HEK293 (cell line): ENCODE data around the gene SUPV3L1.

Source experiments
- CTCF ChIA-PET: fragments of 350-600 bp; formaldehyde crosslinking; extraction: SDS; loops from one replicate; lab custom pipeline; 2021; ENCODE audit warnings: antibody characterized with exemption; lab: Yijun Ruan, JAX
- POLR2A ChIA-PET: fragments of 300-600 bp; formaldehyde crosslinking; extraction: SDS; loops from one replicate; lab custom pipeline; 2020; ENCODE audit warnings: antibody characterized with exemption, inconsistent platforms; lab: Yijun Ruan, JAX
- H3K27ac ChIP-seq: fragments of 200-500 bp; sonication (Bioruptor generic); 2 replicates; pipeline ENCODE4 v1.5.1; 2014; ENCODE audit warnings: low read depth, low read length, control low read depth, inconsistent platforms; ENCODE audit errors: extremely low read depth
- H3K36me3 ChIP-seq, 2 experiments: fragments of 200-500 bp in 1 of 2; sonication (Bioruptor generic) in 1 of 2; 1 replicate in 1 of 2; 2 replicates in 1 of 2; pipeline ENCODE4 v1.5.1; 2014 to 2017; ENCODE audit warnings: inconsistent platforms in 2 of 2, low read length in 2 of 2; ENCODE audit not compliant: control insufficient read depth in 2 of 2, insufficient read depth in 1 of 2
- H3K4me1 ChIP-seq: fragments of 200-500 bp; sonication (Bioruptor generic); 2 replicates; pipeline ENCODE4 v1.5.1; 2014; ENCODE audit warnings: mild to moderate bottlenecking, low read length, inconsistent platforms; ENCODE audit not compliant: control insufficient read depth, insufficient read depth
- H3K4me3 ChIP-seq: 2 replicates; pipeline ENCODE4 v1.5.1; 2011; ENCODE audit warnings: low read depth, mild to moderate bottlenecking, control low read depth, low read length, moderate library complexity
- H3K9me3 ChIP-seq: fragments of 200-500 bp; sonication (Bioruptor generic); 2 replicates; pipeline ENCODE4 v1.5.1; 2014; ENCODE audit warnings: low read depth, low read length, inconsistent platforms; ENCODE audit not compliant: control insufficient read depth, insufficient read depth
- BCL11B ChIP-seq: fragments of 450-650 bp; formaldehyde crosslinking; IDR thresholded peaks from 2 replicates; pipeline ENCODE4 v1.5.1; 2016; ENCODE audit warnings: low read depth, missing biosample characterization, missing genetic modification characterization
- TCF7L2 ChIP-seq: IDR thresholded peaks from 2 replicates; pipeline ENCODE4 v1.6.1; 2011; ENCODE audit warnings: low read depth, mild to moderate bottlenecking, inconsistent platforms, low read length, moderate library complexity, borderline replicate concordance
- ZFP3 ChIP-seq: fragments of 450-650 bp; formaldehyde crosslinking; IDR thresholded peaks from 2 replicates; pipeline ENCODE4 v1.5.1; 2016; ENCODE audit warnings: low read depth, missing biosample characterization, missing genetic modification characterization
- ZFP69B ChIP-seq: fragments of 450-650 bp; formaldehyde crosslinking; IDR thresholded peaks from 2 replicates; pipeline ENCODE4 v1.5.1; 2016; ENCODE audit warnings: missing biosample characterization, missing genetic modification characterization
- ZIC2 ChIP-seq: fragments of 450-650 bp; formaldehyde crosslinking; IDR thresholded peaks from 2 replicates; pipeline ENCODE4 v1.5.1; 2016; ENCODE audit warnings: missing biosample characterization, missing genetic modification characterization
- ZNF121 ChIP-seq: fragments of 450-650 bp; formaldehyde crosslinking; IDR thresholded peaks from 2 replicates; pipeline ENCODE4 v1.5.1; 2016; ENCODE audit warnings: missing biosample characterization, missing genetic modification characterization
- ZNF354C ChIP-seq: fragments of 450-650 bp; formaldehyde crosslinking; IDR thresholded peaks from 2 replicates; pipeline ENCODE4 v1.5.1; 2016; ENCODE audit warnings: missing biosample characterization, missing genetic modification characterization, low read depth, borderline replicate concordance
- ZNF433 ChIP-seq: fragments of 450-650 bp; formaldehyde crosslinking; IDR thresholded peaks from 2 replicates; pipeline ENCODE4 v1.5.1; 2016; ENCODE audit warnings: missing biosample characterization, missing genetic modification characterization, low read depth
- ZNF514 ChIP-seq: fragments of 450-650 bp; formaldehyde crosslinking; IDR thresholded peaks from 2 replicates; pipeline ENCODE4 v1.5.1; 2016; ENCODE audit warnings: missing biosample characterization, missing genetic modification characterization
- ZNF600 ChIP-seq: fragments of 450-650 bp; formaldehyde crosslinking; IDR thresholded peaks from 2 replicates; pipeline ENCODE4 v1.5.1; 2016; ENCODE audit warnings: missing biosample characterization, missing genetic modification characterization
- ZNF621 ChIP-seq: fragments of 450-650 bp; formaldehyde crosslinking; IDR thresholded peaks from 2 replicates; pipeline ENCODE4 v1.5.1; 2017; ENCODE audit warnings: missing biosample characterization, missing genetic modification characterization
- ZNF670 ChIP-seq: fragments of 450-650 bp; formaldehyde crosslinking; IDR thresholded peaks from 2 replicates; pipeline ENCODE4 v1.5.1; 2016; ENCODE audit warnings: missing biosample characterization, missing genetic modification characterization, low read depth
- ZNF837 ChIP-seq: fragments of 450-650 bp; formaldehyde crosslinking; IDR thresholded peaks from 2 replicates; pipeline ENCODE4 v1.5.1; 2016; ENCODE audit warnings: missing biosample characterization, missing genetic modification characterization
- ZSCAN30 ChIP-seq: fragments of 450-650 bp; IDR thresholded peaks from 2 replicates; pipeline ENCODE4 v1.5.1; 2018; ENCODE audit warnings: missing biosample characterization, mild to moderate bottlenecking, missing genetic modification characterization, moderate library complexity
- TF ChIP-seq, protein P1 (sequence below): fragments of 450-650 bp; formaldehyde crosslinking; IDR thresholded peaks from 2 replicates; pipeline ENCODE4 v1.5.1; 2017; ENCODE audit warnings: missing biosample characterization, missing genetic modification characterization
- TF ChIP-seq, protein P2 (sequence below): fragments of 450-650 bp; formaldehyde crosslinking; IDR thresholded peaks from 2 replicates; pipeline ENCODE4 v1.5.1; 2016; ENCODE audit warnings: missing biosample characterization, missing genetic modification characterization
- TF ChIP-seq, protein P3 (sequence below): fragments of 450-650 bp; IDR thresholded peaks from 2 replicates; pipeline ENCODE4 v1.5.1; 2018; ENCODE audit warnings: missing biosample characterization, missing genetic modification characterization
- TF ChIP-seq, protein P4 (sequence below): fragments of 450-650 bp; formaldehyde crosslinking; IDR thresholded peaks from 2 replicates; pipeline ENCODE4 v1.5.1; 2016; ENCODE audit warnings: missing biosample characterization, missing genetic modification characterization
- TF ChIP-seq, protein P5 (sequence below): fragments of 450-650 bp; formaldehyde crosslinking; IDR thresholded peaks from 2 replicates; pipeline ENCODE4 v1.5.1; 2016; ENCODE audit warnings: missing biosample characterization, missing genetic modification characterization
- TF ChIP-seq, protein P6 (sequence below): fragments of 450-650 bp; formaldehyde crosslinking; IDR thresholded peaks from 2 replicates; pipeline ENCODE4; 2016; ENCODE audit warnings: missing biosample characterization, missing genetic modification characterization
- TF ChIP-seq, protein P7 (sequence below): fragments of 450-650 bp; formaldehyde crosslinking; IDR thresholded peaks from 2 replicates; pipeline ENCODE4 v1.5.1; 2016; ENCODE audit warnings: missing biosample characterization, missing genetic modification characterization

SUPV3L1 gene

DNA sequence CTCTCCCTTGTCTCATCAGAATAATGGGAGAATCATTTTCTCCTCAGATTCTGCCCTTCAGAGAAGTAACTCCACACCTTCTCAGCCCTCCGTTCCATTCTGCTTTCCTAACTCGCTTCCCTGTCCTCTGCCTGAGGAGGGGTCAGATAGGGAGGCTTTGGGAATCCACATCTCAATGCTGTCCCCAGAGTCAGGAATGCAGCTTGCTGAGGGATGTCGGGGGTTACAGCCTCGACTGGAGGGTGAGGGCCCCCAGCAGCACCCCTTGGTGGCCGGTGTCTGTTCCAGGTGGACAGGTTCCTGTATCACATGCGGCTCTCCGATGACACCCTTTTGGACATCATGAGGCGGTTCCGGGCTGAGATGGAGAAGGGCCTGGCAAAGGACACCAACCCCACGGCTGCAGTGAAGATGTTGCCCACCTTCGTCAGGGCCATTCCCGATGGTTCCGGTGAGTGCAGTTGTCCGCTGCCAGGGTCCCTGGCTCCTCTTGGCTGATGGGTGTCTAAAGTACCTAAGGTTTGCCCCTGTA, 47.0 kb downstream of the SUPV3L1 start:
- POLR2A ChIA-PET, result no interaction called here
- CTCF ChIA-PET, result no interaction called here
- no peaks in the 10 kb centered on the region for H3K4me1 ChIP-seq
- no peak overlapping the region for H3K27ac ChIP-seq
- no peaks in the 10 kb centered on the region for H3K9me3 ChIP-seq
- H3K4me3 ChIP-seq, result no peak overlapping the region
- no peak for TF ChIP-seq ZNF670 (tag by site-specific recombination)
- TF ChIP-seq ZSCAN30 (tag by site-specific recombination), result no peak
- TF ChIP-seq ZNF621 (tag by site-specific recombination), result no peak
- TF ChIP-seq ZFP69B, result no peak
- TF ChIP-seq, protein P1, sequence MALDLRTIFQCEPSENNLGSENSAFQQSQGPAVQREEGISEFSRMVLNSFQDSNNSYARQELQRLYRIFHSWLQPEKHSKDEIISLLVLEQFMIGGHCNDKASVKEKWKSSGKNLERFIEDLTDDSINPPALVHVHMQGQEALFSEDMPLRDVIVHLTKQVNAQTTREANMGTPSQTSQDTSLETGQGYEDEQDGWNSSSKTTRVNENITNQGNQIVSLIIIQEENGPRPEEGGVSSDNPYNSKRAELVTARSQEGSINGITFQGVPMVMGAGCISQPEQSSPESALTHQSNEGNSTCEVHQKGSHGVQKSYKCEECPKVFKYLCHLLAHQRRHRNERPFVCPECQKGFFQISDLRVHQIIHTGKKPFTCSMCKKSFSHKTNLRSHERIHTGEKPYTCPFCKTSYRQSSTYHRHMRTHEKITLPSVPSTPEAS, result no peak
- no peak for TF ChIP-seq TCF7L2
- H3K36me3 ChIP-seq, result no peaks in the 10 kb centered on the region

DNA sequence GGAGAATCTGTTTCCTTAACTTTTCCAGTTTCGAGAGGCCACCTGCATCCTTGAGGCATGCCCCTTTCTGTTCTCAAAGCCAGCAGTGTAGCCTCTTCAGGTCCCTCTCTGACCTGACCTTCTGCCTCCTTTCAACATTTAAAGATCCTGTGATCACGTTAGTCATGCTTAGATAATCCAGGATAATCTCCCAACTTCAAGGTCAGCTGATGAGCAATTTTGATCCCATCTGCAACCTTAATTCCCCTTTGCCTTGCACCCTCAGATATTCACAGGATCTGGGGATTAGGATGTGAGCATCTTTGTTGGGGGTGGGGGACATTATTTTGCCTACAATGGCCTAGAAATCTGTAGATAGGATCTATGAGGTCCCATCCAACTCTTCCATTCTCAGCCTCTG, 48.1 kb downstream of the SUPV3L1 start:
- POLR2A ChIA-PET, result no interaction called here
- no peak for TF ChIP-seq ZIC2 (tag by site-specific recombination)
- TF ChIP-seq, protein P2, sequence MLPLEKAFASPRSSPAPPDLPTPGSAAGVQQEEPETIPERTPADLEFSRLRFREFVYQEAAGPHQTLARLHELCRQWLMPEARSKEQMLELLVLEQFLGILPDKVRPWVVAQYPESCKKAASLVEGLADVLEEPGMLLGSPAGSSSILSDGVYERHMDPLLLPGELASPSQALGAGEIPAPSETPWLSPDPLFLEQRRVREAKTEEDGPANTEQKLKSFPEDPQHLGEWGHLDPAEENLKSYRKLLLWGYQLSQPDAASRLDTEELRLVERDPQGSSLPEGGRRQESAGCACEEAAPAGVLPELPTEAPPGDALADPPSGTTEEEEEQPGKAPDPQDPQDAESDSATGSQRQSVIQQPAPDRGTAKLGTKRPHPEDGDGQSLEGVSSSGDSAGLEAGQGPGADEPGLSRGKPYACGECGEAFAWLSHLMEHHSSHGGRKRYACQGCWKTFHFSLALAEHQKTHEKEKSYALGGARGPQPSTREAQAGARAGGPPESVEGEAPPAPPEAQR (tag by site-specific recombination), result no peak
- no peak for TF ChIP-seq ZNF514 (tag by site-specific recombination)
- TF ChIP-seq, protein P3, sequence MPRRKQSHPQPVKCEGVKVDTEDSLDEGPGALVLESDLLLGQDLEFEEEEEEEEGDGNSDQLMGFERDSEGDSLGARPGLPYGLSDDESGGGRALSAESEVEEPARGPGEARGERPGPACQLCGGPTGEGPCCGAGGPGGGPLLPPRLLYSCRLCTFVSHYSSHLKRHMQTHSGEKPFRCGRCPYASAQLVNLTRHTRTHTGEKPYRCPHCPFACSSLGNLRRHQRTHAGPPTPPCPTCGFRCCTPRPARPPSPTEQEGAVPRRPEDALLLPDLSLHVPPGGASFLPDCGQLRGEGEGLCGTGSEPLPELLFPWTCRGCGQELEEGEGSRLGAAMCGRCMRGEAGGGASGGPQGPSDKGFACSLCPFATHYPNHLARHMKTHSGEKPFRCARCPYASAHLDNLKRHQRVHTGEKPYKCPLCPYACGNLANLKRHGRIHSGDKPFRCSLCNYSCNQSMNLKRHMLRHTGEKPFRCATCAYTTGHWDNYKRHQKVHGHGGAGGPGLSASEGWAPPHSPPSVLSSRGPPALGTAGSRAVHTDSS (tag by site-specific recombination), result no peak
- CTCF ChIA-PET, result interaction anchor here (2.4 kb wide), 1 partner anchor 11 kb away, joined by 11 read pairs; no protein-coding TSS in a partner anchor
- H3K4me3 ChIP-seq, result no peak overlapping the region
- no peaks in the 10 kb centered on the region for H3K4me1 ChIP-seq
- no peak overlapping the region for H3K27ac ChIP-seq
- no peaks in the 10 kb centered on the region for H3K36me3 ChIP-seq
- no peaks in the 10 kb centered on the region for H3K9me3 ChIP-seq

DNA sequence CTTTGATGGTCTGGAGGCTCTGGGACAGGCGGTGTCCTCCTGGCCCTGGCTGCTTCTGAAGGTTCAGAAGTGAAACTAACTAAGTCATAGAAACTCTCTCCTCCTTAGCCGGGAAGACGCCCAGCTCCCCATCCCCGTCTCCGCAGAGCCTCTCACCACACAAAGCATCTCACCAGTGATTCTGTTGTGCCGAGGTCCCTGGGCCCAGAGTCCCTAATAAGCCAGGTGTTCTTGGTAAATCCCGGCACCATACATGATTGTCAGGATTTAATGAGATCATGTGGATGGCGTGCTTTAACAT, 49.5 kb downstream of the SUPV3L1 start:
- H3K27ac ChIP-seq, result no peak overlapping the region
- CTCF ChIA-PET, result interaction anchor here (2.4 kb wide), 1 partner anchor 9 kb away, joined by 11 read pairs; no protein-coding TSS in a partner anchor
- no peak overlapping the region for H3K4me3 ChIP-seq
- TF ChIP-seq ZNF837 (tag by site-specific recombination), result no peak
- TF ChIP-seq, protein P4, sequence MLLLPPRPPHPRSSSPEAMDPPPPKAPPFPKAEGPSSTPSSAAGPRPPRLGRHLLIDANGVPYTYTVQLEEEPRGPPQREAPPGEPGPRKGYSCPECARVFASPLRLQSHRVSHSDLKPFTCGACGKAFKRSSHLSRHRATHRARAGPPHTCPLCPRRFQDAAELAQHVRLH (tag by site-specific recombination), result no peak
- TF ChIP-seq, protein P5, sequence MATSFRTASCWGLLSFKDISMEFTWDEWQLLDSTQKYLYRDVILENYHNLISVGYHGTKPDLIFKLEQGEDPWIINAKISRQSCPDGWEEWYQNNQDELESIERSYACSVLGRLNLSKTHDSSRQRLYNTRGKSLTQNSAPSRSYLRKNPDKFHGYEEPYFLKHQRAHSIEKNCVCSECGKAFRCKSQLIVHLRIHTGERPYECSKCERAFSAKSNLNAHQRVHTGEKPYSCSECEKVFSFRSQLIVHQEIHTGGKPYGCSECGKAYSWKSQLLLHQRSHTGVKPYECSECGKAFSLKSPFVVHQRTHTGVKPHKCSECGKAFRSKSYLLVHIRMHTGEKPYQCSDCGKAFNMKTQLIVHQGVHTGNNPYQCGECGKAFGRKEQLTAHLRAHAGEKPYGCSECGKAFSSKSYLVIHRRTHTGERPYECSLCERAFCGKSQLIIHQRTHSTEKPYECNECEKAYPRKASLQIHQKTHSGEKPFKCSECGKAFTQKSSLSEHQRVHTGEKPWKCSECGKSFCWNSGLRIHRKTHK (tag by site-specific recombination), result no peak
- no peak for TF ChIP-seq ZFP3 (tag by site-specific recombination)
- TF ChIP-seq, protein P6, sequence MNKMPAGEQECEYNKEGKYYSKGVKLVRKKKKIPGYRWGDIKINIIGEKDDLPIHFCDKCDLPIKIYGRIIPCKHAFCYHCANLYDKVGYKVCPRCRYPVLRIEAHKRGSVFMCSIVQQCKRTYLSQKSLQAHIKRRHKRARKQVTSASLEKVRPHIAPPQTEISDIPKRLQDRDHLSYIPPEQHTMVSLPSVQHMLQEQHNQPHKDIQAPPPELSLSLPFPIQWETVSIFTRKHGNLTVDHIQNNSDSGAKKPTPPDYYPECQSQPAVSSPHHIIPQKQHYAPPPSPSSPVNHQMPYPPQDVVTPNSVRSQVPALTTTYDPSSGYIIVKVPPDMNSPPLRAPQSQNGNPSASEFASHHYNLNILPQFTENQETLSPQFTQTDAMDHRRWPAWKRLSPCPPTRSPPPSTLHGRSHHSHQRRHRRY, result no peak
- no peak for TF ChIP-seq ZNF433 (tag by site-specific recombination)
- TF ChIP-seq, protein P7, sequence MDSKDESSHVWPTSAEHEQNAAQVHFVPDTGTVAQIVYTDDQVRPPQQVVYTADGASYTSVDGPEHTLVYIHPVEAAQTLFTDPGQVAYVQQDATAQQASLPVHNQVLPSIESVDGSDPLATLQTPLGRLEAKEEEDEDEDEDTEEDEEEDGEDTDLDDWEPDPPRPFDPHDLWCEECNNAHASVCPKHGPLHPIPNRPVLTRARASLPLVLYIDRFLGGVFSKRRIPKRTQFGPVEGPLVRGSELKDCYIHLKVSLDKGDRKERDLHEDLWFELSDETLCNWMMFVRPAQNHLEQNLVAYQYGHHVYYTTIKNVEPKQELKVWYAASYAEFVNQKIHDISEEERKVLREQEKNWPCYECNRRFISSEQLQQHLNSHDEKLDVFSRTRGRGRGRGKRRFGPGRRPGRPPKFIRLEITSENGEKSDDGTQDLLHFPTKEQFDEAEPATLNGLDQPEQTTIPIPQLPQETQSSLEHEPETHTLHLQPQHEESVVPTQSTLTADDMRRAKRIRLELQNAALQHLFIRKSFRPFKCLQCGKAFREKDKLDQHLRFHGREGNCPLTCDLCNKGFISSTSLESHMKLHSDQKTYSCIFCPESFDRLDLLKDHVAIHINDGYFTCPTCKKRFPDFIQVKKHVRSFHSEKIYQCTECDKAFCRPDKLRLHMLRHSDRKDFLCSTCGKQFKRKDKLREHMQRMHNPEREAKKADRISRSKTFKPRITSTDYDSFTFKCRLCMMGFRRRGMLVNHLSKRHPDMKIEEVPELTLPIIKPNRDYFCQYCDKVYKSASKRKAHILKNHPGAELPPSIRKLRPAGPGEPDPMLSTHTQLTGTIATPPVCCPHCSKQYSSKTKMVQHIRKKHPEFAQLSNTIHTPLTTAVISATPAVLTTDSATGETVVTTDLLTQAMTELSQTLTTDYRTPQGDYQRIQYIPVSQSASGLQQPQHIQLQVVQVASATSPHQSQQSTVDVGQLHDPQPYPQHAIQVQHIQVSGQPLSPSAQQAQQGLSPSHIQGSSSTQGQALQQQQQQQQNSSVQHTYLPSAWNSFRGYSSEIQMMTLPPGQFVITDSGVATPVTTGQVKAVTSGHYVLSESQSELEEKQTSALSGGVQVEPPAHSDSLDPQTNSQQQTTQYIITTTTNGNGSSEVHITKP, result no peak
- TF ChIP-seq ZNF600 (tag by site-specific recombination), result no peak
- no peak for TF ChIP-seq ZNF354C (tag by site-specific recombination)
- no peak for TF ChIP-seq ZNF121 (tag by site-specific recombination)
- no peak for TF ChIP-seq BCL11B

More for the DNA sequence above, 49.5 kb downstream of the SUPV3L1 start:
- no peaks in the 10 kb centered on the region for H3K4me1 ChIP-seq
- no peaks in the 10 kb centered on the region for H3K36me3 ChIP-seq
- no peaks in the 10 kb centered on the region for H3K9me3 ChIP-seq
- POLR2A ChIA-PET, result no interaction called here
